K562 (cell line): ENCODE results near the gene UBASH3B.

Source experiments
- ADNP ChIP-seq: fragments of 200-800 bp; sonication (Bioruptor generic); IDR thresholded peaks from 2 replicates; pipeline ENCODE4 v1.6.1; 2016; ENCODE audit warnings: missing genetic modification characterization, missing compliant biosample characterization
- EP300 ChIP-seq: IDR thresholded peaks from 2 replicates; pipeline ENCODE4 v1.6.1; 2012; ENCODE audit warnings: low read length, improper control_type of control experiment
- HNRNPUL1 ChIP-seq: fragments of 200-400 bp; formaldehyde crosslinking; IDR thresholded peaks from 2 replicates; pipeline ENCODE4 v1.6.1; 2017; ENCODE audit warnings: low read length
- NONO ChIP-seq, 2 experiments: fragments of 200-400 bp in 1 of 2; fragments of 450-650 bp in 1 of 2; formaldehyde crosslinking in 1 of 2; IDR thresholded peaks; 2 replicates each; pipeline ENCODE4 v1.6.1; 2017; ENCODE audit warnings: low read depth in 2 of 2, mild to moderate bottlenecking in 2 of 2, moderate library complexity in 2 of 2, low read length in 1 of 2
- POLR2B ChIP-seq: fragments of 450-650 bp; IDR thresholded peaks from 2 replicates; pipeline ENCODE4 v1.6.1; 2018; ENCODE audit warnings: low read depth; ENCODE audit not compliant: partially characterized antibody
- ZKSCAN1 ChIP-seq: fragments of 150-350 bp; IDR thresholded peaks from 2 replicates; pipeline ENCODE4 v1.6.1; 2016; ENCODE audit warnings: low read depth, low read length
- ZNF239 ChIP-seq: fragments of 250-450 bp; sonication (Bioruptor Pico); IDR thresholded peaks from 2 replicates; pipeline ENCODE4 v1.4.0; 2020; ENCODE audit warnings: mild to moderate bottlenecking
- ZNF41 ChIP-seq: fragments of 250-450 bp; sonication (Bioruptor Pico); conservative IDR thresholded peaks from 2 replicates; pipeline ENCODE4 v1.4.0; 2020; ENCODE audit warnings: mild to moderate bottlenecking
- TF ChIP-seq, protein P1 (sequence below): fragments of 250-450 bp; sonication (Bioruptor Pico); IDR thresholded peaks from 2 replicates; pipeline ENCODE4 v1.5.0; 2020; ENCODE audit warnings: mild to moderate bottlenecking
- TF ChIP-seq, protein P2 (sequence below): sonication (generic); formaldehyde crosslinking; IDR thresholded peaks from 2 replicates; pipeline ENCODE4 v1.9.0; 2022; ENCODE audit warnings: mild to moderate bottlenecking, missing genetic modification reagents
- TF ChIP-seq, protein P3 (sequence below), 3 experiments: IDR thresholded peaks in 2 of 3; conservative IDR thresholded peaks in 1 of 3; 2 replicates each; pipeline ENCODE4 v1.5.1; 2011 to 2012; ENCODE audit warnings: low read length in 3 of 3, mild to moderate bottlenecking in 3 of 3, control low read depth in 2 of 3, improper control_type of control experiment in 1 of 3, inconsistent platforms in 1 of 3, low read depth in 1 of 3, mixed read lengths in 1 of 3, moderate library complexity in 1 of 3; ENCODE audit not compliant: insufficient read depth in 2 of 3
- TF ChIP-seq, protein P4 (sequence below): fragments of 450-650 bp; IDR thresholded peaks from 2 replicates; pipeline ENCODE4 v1.6.1; 2016; ENCODE audit warnings: missing biosample characterization, missing genetic modification characterization
- TF ChIP-seq, protein P5 (sequence below): sonication (generic); formaldehyde crosslinking; IDR thresholded peaks from 2 replicates; pipeline ENCODE4 v1.4.0; 2020; ENCODE audit warnings: mild to moderate bottlenecking, missing genetic modification reagents

DNA sequence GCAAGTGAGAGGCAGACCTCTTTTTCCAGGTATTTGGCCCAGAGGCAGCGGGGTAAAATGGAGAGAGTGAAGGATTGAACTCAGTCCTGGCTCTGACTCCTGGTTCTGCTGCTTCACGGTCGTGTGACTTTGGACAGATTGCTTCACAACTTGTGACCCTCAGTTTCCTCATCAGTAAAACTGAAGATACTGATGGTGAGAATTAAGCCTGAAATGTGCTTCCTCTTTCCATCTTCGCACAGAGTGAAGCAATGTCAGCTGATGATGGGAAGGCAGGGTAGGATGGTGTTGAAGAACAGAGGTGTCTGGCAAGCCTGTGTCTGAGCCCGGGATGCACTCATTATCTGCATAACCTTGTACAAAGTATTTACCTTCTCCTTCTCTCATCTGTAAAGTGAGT, 59.0 kb downstream of the UBASH3B start:
- TF ChIP-seq HNRNPUL1 (no peak), EP300 (no peak), ZNF239 (CRISPR knock-in tag) (no peak), ZKSCAN1 (no peak), NONO (IDR thresholded peaks at IDR 0.05; ENCODE audit: low read depth in 2 of 2, low read length in 1 of 2) (no peak), ADNP (tag) (no peak), POLR2B (no peak), ZNF41 (CRISPR knock-in tag) (no peak)
- TF ChIP-seq, protein P1, sequence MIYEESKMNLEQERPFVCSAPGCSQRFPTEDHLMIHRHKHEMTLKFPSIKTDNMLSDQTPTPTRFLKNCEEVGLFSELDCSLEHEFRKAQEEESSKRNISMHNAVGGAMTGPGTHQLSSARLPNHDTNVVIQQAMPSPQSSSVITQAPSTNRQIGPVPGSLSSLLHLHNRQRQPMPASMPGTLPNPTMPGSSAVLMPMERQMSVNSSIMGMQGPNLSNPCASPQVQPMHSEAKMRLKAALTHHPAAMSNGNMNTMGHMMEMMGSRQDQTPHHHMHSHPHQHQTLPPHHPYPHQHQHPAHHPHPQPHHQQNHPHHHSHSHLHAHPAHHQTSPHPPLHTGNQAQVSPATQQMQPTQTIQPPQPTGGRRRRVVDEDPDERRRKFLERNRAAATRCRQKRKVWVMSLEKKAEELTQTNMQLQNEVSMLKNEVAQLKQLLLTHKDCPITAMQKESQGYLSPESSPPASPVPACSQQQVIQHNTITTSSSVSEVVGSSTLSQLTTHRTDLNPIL (CRISPR knock-in tag), result no peak
- TF ChIP-seq, protein P2, sequence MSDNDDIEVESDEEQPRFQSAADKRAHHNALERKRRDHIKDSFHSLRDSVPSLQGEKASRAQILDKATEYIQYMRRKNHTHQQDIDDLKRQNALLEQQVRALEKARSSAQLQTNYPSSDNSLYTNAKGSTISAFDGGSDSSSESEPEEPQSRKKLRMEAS, result no peak
- TF ChIP-seq, protein P3, sequence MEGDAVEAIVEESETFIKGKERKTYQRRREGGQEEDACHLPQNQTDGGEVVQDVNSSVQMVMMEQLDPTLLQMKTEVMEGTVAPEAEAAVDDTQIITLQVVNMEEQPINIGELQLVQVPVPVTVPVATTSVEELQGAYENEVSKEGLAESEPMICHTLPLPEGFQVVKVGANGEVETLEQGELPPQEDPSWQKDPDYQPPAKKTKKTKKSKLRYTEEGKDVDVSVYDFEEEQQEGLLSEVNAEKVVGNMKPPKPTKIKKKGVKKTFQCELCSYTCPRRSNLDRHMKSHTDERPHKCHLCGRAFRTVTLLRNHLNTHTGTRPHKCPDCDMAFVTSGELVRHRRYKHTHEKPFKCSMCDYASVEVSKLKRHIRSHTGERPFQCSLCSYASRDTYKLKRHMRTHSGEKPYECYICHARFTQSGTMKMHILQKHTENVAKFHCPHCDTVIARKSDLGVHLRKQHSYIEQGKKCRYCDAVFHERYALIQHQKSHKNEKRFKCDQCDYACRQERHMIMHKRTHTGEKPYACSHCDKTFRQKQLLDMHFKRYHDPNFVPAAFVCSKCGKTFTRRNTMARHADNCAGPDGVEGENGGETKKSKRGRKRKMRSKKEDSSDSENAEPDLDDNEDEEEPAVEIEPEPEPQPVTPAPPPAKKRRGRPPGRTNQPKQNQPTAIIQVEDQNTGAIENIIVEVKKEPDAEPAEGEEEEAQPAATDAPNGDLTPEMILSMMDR (IDR thresholded peaks at IDR 0.05 in 2 of 3, conservative IDR thresholded peaks at IDR 0.05 in 1 of 3; ENCODE audit: insufficient read depth in 2 of 3, low read depth in 1 of 3, low read length in 3 of 3), result no peak
- TF ChIP-seq, protein P4, sequence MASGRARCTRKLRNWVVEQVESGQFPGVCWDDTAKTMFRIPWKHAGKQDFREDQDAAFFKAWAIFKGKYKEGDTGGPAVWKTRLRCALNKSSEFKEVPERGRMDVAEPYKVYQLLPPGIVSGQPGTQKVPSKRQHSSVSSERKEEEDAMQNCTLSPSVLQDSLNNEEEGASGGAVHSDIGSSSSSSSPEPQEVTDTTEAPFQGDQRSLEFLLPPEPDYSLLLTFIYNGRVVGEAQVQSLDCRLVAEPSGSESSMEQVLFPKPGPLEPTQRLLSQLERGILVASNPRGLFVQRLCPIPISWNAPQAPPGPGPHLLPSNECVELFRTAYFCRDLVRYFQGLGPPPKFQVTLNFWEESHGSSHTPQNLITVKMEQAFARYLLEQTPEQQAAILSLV, result no peak
- TF ChIP-seq, protein P5, sequence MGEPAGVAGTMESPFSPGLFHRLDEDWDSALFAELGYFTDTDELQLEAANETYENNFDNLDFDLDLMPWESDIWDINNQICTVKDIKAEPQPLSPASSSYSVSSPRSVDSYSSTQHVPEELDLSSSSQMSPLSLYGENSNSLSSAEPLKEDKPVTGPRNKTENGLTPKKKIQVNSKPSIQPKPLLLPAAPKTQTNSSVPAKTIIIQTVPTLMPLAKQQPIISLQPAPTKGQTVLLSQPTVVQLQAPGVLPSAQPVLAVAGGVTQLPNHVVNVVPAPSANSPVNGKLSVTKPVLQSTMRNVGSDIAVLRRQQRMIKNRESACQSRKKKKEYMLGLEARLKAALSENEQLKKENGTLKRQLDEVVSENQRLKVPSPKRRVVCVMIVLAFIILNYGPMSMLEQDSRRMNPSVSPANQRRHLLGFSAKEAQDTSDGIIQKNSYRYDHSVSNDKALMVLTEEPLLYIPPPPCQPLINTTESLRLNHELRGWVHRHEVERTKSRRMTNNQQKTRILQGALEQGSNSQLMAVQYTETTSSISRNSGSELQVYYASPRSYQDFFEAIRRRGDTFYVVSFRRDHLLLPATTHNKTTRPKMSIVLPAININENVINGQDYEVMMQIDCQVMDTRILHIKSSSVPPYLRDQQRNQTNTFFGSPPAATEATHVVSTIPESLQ, result no peak
